HCT116 (cell line): Measurements from ENCODE around the gene BNIP5. TPM values are rescaled to one million over a fixed set of nuclear protein-coding genes. Genes with fewer than 3 reads are reported as not detected.

Experiments
- ATAC-seq: fragments of 200-7000 bp; cut with Tn5 transposase; 2 replicates; pipeline ENCODE4 v1.9.1; 2020; ENCODE audit warnings: mild to moderate bottlenecking, moderate library complexity
- BruUV-seq: library from RNA; stranded (reverse); fragments of 400-500 nt; replicated peaks from 2 replicates; lab custom pipeline; 2021; lab: Mats Ljungman, UMichigan
- CTCF ChIA-PET: fragments of 300-600 bp; sonication (Branson Sonifier 250); formaldehyde crosslinking; loops from one replicate; lab custom pipeline; 2021; ENCODE audit warnings: antibody characterized with exemption; lab: Charles Lee
- POLR2A ChIA-PET: fragments of 300-600, 350-600 bp; sonication (Branson Sonifier 250); formaldehyde crosslinking; loops from one replicate; lab custom pipeline; 2021; ENCODE audit warnings: antibody characterized with exemption; lab: Charles Lee
- RAD21 ChIA-PET, 2 experiments: fragments of 300-600 bp; sonication (Branson Sonifier 250); formaldehyde crosslinking; loops; one replicate each; lab custom pipeline; 2023; ENCODE audit warnings: low total read pairs in 2 of 2; ENCODE audit not compliant: uncharacterized antibody in 2 of 2, unreplicated experiment in 2 of 2, low non-redundant PET in 1 of 2; lab: Charles Lee
- DNase-seq: peaks from one replicate; pipeline ENCODE4 v3.0.0-alpha.2; 2010; ENCODE audit warnings: low read depth, low spot score
- H2AFZ ChIP-seq: fragments of 200-600 bp; shearing (Covaris generic), sonication (generic); 2 replicates; pipeline ENCODE4 v1.6.1; 2017; ENCODE audit warnings: low read depth, mixed run types, mixed read lengths, antibody characterized with exemption, low read length; ENCODE audit not compliant: poor library complexity, severe bottlenecking
- H3K27ac ChIP-seq: 2 replicates; pipeline ENCODE4 v1.5.1; 2012; ENCODE audit warnings: low read depth, low read length
- H3K27me3 ChIP-seq: fragments of 200-600 bp; sonication (generic); 2 replicates; pipeline ENCODE4 v1.6.1; 2016; ENCODE audit warnings: mixed run types, low read length, mixed read lengths; ENCODE audit not compliant: insufficient read depth
- H3K36me3 ChIP-seq, 2 experiments: fragments of 200-500 bp in 1 of 2; fragments of 200-600 bp in 1 of 2; sonication (Bioruptor generic) in 1 of 2; sonication (generic) in 1 of 2; 2 replicates each; pipeline versions ENCODE4 v1.5.1 to v1.6.1; 2014 to 2016; ENCODE audit warnings: low read length in 2 of 2, inconsistent platforms in 1 of 2, mixed read lengths in 1 of 2, mixed run types in 1 of 2; ENCODE audit not compliant: insufficient read depth in 2 of 2, control insufficient read depth in 1 of 2
- H3K4me1 ChIP-seq, 2 experiments: fragments of 200-600 bp in 1 of 2; sonication (generic) in 1 of 2; 2 replicates each; pipeline versions ENCODE4 v1.5.1 to v1.6.1; 2012 to 2017; ENCODE audit warnings: low read length in 2 of 2, inconsistent platforms in 1 of 2, mild to moderate bottlenecking in 1 of 2, mixed read lengths in 1 of 2, mixed run types in 1 of 2, moderate library complexity in 1 of 2; ENCODE audit not compliant: insufficient read depth in 2 of 2, control insufficient read depth in 1 of 2
- H3K4me2 ChIP-seq: fragments of 200-600 bp; sonication (generic); 2 replicates; pipeline ENCODE4 v1.6.1; 2017; ENCODE audit warnings: mixed run types, low read length, mixed read lengths
- H3K4me3 ChIP-seq, 2 experiments: fragments of 200-600 bp in 1 of 2; sonication (generic) in 1 of 2; replicated peaks in 1 of 2; 2 replicates each; pipeline ENCODE4 v1.5.1; 2011 to 2016; ENCODE audit warnings: low read length in 2 of 2, control low read depth in 1 of 2, low read depth in 1 of 2, mild to moderate bottlenecking in 1 of 2, mixed read lengths in 1 of 2, mixed run types in 1 of 2
- H3K79me2 ChIP-seq: fragments of 200-600 bp; sonication (generic); 2 replicates; pipeline ENCODE4 v1.6.1; 2017; ENCODE audit warnings: mild to moderate bottlenecking, mixed run types, low read length, moderate library complexity, mixed read lengths; ENCODE audit not compliant: insufficient read depth
- H3K9ac ChIP-seq: fragments of 200-600 bp; sonication (generic); 2 replicates; pipeline ENCODE4 v1.6.1; 2016; ENCODE audit warnings: low read length, mixed read lengths
- H3K9me2 ChIP-seq: fragments of 200-600 bp; sonication (generic), shearing (Covaris generic); 2 replicates; pipeline ENCODE4 v1.6.1; 2017; ENCODE audit warnings: mixed run types, mild to moderate bottlenecking, moderate library complexity; ENCODE audit not compliant: insufficient read depth
- H3K9me3 ChIP-seq, 2 experiments: fragments of 200-500 bp in 1 of 2; fragments of 200-600 bp in 1 of 2; sonication (Bioruptor generic) in 1 of 2; sonication (generic) in 1 of 2; 2 replicates each; pipeline ENCODE4 v1.6.1; 2014 to 2017; ENCODE audit warnings: low read length in 2 of 2, mixed read lengths in 2 of 2, inconsistent platforms in 1 of 2, low read depth in 1 of 2, mild to moderate bottlenecking in 1 of 2, mixed run types in 1 of 2, moderate library complexity in 1 of 2; ENCODE audit not compliant: control insufficient read depth in 1 of 2, insufficient read depth in 1 of 2
- H4K20me1 ChIP-seq: fragments of 200-600 bp; sonication (generic), shearing (Covaris generic); 2 replicates; pipeline ENCODE4 v1.6.1; 2017; ENCODE audit warnings: mixed run types, mild to moderate bottlenecking, moderate library complexity; ENCODE audit not compliant: insufficient read depth
- EGR1 ChIP-seq: IDR thresholded peaks from 2 replicates; pipeline ENCODE4 v1.6.1; 2012; ENCODE audit warnings: low read depth
- EZH2 ChIP-seq: fragments of 200-600 bp; sonication (generic); IDR thresholded peaks from 2 replicates; pipeline ENCODE4 v1.6.1; 2017; ENCODE audit warnings: antibody characterized with exemption, mixed run types
- EZH2phosphoT487 ChIP-seq: fragments of 200-600 bp; IDR thresholded peaks from 2 replicates; pipeline ENCODE4 v1.6.1; 2018; ENCODE audit warnings: antibody characterized with exemption, borderline replicate concordance
- FOSL1 ChIP-seq: IDR thresholded peaks from 2 replicates; pipeline ENCODE4 v1.6.1; 2012; ENCODE audit warnings: low read depth
- JUND ChIP-seq: IDR thresholded peaks from 2 replicates; pipeline ENCODE4 v1.6.1; 2012
- POLR2A ChIP-seq: IDR thresholded peaks from 2 replicates; pipeline ENCODE4 v1.7.0; 2011; ENCODE audit warnings: borderline replicate concordance; ENCODE audit not compliant: insufficient read depth, insufficient read length; ENCODE audit errors: extremely low read depth
- RAD21 ChIP-seq: IDR thresholded peaks from 2 replicates; pipeline ENCODE4 v1.6.1; 2012; ENCODE audit warnings: low read depth, mild to moderate bottlenecking
- SIN3A ChIP-seq: IDR thresholded peaks from 2 replicates; pipeline ENCODE4 v1.6.1; 2012; ENCODE audit warnings: low read depth
- YY1 ChIP-seq: IDR thresholded peaks from 2 replicates; pipeline ENCODE4 v1.6.1; 2011; ENCODE audit warnings: low read length, low read depth, moderate library complexity, mild to moderate bottlenecking; ENCODE audit not compliant: insufficient replicate concordance; ENCODE audit errors: extremely low read depth
- intact Hi-C: fragments of 100-400 bp; cut with micrococcal nuclease; formaldehyde crosslinking; loops from 2 replicates; pipeline ENCODE4 v1.10.0; 2022
- total RNA-seq: library from RNA; stranded (reverse); gene quantifications from one replicate; pipeline ENCODE4 v1.2.1, GENCODE V29; 2021; ENCODE audit not compliant: unreplicated experiment
- TF ChIP-seq, protein P1 (sequence below): IDR thresholded peaks from 2 replicates; pipeline ENCODE4 v1.6.1; 2012; ENCODE audit warnings: low read depth
- TF ChIP-seq, protein P2 (sequence below), 3 experiments: fragments of 200-600 bp in 1 of 3; sonication (generic) in 1 of 3; IDR thresholded peaks in 2 of 3; conservative IDR thresholded peaks in 1 of 3; 2 replicates each; pipeline ENCODE4 v1.5.1; 2012 to 2017; ENCODE audit warnings: low read depth in 2 of 3, low read length in 2 of 3, antibody characterized with exemption in 1 of 3, borderline replicate concordance in 1 of 3, control low read depth in 1 of 3, mild to moderate bottlenecking in 1 of 3, mixed read lengths in 1 of 3, mixed run types in 1 of 3, moderate library complexity in 1 of 3; ENCODE audit not compliant: insufficient read depth in 1 of 3
- TF ChIP-seq, protein P3 (sequence below): IDR thresholded peaks from 2 replicates; pipeline ENCODE4 v1.6.1; 2012

The BNIP5 gene
- total RNA-seq, 1 experiment from 2014 or later: not detected

DNA sequence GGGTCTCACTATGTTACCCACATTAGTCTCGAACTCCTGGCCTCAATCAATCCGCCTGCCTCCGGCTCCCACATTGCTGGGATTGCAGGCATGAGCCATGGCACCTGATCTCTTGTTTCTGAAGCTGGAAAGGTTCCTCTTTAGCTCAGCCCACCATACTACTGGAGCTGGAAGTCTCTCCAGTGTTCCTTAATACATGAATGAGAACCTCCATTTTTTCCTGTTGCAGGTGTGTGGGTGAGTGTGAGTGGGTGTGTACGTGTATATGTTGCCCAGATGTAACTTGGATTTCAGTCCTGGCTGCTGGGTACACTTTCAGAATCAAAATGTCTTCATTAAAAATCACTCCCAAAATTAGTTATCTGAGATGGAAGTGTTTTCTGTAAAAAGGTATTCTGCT, 55.7 kb downstream of the BNIP5 start:
- ChIA-PET RAD21 (no interaction called here), CTCF (interaction anchor here (0.8 kb wide), 1 partner anchor 21 kb away, joined by 3 read pairs; no protein-coding TSS in a partner anchor)
- no peak overlapping the region for H3K4me2 ChIP-seq

More for the DNA sequence above, 55.7 kb downstream of the BNIP5 start:
- POLR2A ChIA-PET: no interaction called here
- Histone ChIP-seq H3K27me3 (peaks cover 12% of the 10 kb centered on the region; the same call in 1 of the 2 replicates), H3K4me1 (peaks cover 0 to 3% of the 10 kb centered on the region in 2 experiments; a peak in 1 of 4 replicates), H3K27ac (no peak overlapping the region)
- TF ChIP-seq FOSL1: no peak
- TF ChIP-seq JUND: no peak
- TF ChIP-seq SIN3A: no peak
- no peak for TF ChIP-seq YY1
- TF ChIP-seq, protein P1, sequence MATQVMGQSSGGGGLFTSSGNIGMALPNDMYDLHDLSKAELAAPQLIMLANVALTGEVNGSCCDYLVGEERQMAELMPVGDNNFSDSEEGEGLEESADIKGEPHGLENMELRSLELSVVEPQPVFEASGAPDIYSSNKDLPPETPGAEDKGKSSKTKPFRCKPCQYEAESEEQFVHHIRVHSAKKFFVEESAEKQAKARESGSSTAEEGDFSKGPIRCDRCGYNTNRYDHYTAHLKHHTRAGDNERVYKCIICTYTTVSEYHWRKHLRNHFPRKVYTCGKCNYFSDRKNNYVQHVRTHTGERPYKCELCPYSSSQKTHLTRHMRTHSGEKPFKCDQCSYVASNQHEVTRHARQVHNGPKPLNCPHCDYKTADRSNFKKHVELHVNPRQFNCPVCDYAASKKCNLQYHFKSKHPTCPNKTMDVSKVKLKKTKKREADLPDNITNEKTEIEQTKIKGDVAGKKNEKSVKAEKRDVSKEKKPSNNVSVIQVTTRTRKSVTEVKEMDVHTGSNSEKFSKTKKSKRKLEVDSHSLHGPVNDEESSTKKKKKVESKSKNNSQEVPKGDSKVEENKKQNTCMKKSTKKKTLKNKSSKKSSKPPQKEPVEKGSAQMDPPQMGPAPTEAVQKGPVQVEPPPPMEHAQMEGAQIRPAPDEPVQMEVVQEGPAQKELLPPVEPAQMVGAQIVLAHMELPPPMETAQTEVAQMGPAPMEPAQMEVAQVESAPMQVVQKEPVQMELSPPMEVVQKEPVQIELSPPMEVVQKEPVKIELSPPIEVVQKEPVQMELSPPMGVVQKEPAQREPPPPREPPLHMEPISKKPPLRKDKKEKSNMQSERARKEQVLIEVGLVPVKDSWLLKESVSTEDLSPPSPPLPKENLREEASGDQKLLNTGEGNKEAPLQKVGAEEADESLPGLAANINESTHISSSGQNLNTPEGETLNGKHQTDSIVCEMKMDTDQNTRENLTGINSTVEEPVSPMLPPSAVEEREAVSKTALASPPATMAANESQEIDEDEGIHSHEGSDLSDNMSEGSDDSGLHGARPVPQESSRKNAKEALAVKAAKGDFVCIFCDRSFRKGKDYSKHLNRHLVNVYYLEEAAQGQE: no peak
- TF ChIP-seq, protein P2, sequence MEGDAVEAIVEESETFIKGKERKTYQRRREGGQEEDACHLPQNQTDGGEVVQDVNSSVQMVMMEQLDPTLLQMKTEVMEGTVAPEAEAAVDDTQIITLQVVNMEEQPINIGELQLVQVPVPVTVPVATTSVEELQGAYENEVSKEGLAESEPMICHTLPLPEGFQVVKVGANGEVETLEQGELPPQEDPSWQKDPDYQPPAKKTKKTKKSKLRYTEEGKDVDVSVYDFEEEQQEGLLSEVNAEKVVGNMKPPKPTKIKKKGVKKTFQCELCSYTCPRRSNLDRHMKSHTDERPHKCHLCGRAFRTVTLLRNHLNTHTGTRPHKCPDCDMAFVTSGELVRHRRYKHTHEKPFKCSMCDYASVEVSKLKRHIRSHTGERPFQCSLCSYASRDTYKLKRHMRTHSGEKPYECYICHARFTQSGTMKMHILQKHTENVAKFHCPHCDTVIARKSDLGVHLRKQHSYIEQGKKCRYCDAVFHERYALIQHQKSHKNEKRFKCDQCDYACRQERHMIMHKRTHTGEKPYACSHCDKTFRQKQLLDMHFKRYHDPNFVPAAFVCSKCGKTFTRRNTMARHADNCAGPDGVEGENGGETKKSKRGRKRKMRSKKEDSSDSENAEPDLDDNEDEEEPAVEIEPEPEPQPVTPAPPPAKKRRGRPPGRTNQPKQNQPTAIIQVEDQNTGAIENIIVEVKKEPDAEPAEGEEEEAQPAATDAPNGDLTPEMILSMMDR (IDR thresholded peaks at IDR 0.05 in 2 of 3, conservative IDR thresholded peaks at IDR 0.05 in 1 of 3; ENCODE audit: borderline replicate concordance in 1 of 3, insufficient read depth in 1 of 3, low read depth in 2 of 3, low read length in 2 of 3): no peak
- TF ChIP-seq, protein P3, sequence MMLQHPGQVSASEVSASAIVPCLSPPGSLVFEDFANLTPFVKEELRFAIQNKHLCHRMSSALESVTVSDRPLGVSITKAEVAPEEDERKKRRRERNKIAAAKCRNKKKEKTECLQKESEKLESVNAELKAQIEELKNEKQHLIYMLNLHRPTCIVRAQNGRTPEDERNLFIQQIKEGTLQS: no peak
- no peak for TF ChIP-seq POLR2A
- TF ChIP-seq EGR1: no peak
- TF ChIP-seq EZH2phosphoT487: no peak
- TF ChIP-seq EZH2: no peak
- TF ChIP-seq RAD21: no peak
- TF ChIP-seq, all 23 proteins: peak for 0
- H3K9me2 ChIP-seq: no peaks in the 10 kb centered on the region
- no TSS peak for BruUV-seq
- H3K36me3 ChIP-seq: no peaks in the 10 kb centered on the region
- no peak overlapping the region for H3K9ac ChIP-seq
- H2AFZ ChIP-seq: no peak overlapping the region
- no peaks in the 10 kb centered on the region for H3K9me3 ChIP-seq
- H3K4me3 ChIP-seq: no peak overlapping the region
- no peaks in the 10 kb centered on the region for H3K79me2 ChIP-seq
- intact Hi-C loops: no loop called here
- no peaks in the 10 kb centered on the region for H4K20me1 ChIP-seq
- ATAC-seq: no peak
- DNase-seq: no peak
